GM18951 (cell line): ENCODE data around the gene SHISA2.

Experiments
- POLR2A ChIP-seq: IDR thresholded peaks from 4 replicates; pipeline ENCODE4 v1.6.1; 2011; ENCODE audit warnings: mild to moderate bottlenecking; ENCODE audit not compliant: insufficient read length, insufficient read depth; ENCODE audit errors: extremely low read depth
- in situ Hi-C: fragments of 300-500 bp; cut with MboI; formaldehyde crosslinking; loops from one replicate; pipeline ENCODE4 v1.12.0; 2022; ENCODE audit warnings: low sequenced_read_pairs, mixed read lengths, inconsistent platforms; ENCODE audit not compliant: unreplicated experiment

SHISA2 gene

DNA sequence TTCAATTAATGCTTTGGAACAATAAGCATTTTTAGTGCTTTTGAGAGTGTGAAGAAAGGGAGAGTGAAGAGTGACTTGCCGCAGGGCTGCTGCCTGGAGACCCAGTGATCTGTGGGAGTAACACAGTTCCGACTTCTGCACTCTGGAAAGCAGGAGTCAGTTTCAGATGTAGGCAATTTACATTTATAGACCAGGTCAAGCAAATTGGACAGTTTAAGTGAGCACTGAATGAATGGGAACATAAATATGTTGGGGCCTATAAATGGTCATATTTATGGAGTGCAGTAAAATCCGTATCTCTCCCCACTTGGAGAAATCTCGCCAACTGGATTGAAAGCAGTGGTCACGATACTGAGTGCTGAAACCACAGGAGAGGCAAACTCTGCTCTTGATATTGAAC lies 9.4 kb upstream of the SHISA2 start:
- in situ Hi-C loops = loop anchor here (10.0 kb wide), 2 partner anchors 226 to 486 kb away; no protein-coding TSS in a partner anchor
- TF ChIP-seq POLR2A = no peak

GRCh38 chr13:26060357-26060756 lies 8.5 kb upstream of the SHISA2 start:
- in situ Hi-C loops = loop anchor here (10.0 kb wide), 2 partner anchors 226 to 486 kb away; no protein-coding TSS in a partner anchor
- TF ChIP-seq POLR2A = no peak

DNA sequence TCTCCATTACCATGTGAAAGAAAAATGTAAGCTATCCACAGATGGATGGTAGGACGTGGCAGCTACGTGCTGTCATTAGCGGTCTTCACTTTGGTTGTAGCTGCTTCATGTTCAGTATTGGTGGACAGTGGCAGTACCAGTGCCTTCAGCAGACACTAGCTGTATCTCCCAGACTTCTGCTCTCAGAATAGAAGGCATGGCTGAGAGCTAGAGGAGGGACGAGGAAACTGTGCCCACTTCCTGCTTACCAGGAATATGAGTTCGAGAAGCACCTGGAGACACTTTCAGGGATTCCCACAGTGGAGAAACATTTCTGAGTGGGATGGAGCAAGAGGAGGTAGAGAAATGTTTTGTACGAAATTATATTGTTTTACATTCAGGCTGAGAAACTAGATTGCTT lies 6.9 kb upstream of the SHISA2 start:
- TF ChIP-seq POLR2A = no peak
- in situ Hi-C loops = no loop called here

DNA sequence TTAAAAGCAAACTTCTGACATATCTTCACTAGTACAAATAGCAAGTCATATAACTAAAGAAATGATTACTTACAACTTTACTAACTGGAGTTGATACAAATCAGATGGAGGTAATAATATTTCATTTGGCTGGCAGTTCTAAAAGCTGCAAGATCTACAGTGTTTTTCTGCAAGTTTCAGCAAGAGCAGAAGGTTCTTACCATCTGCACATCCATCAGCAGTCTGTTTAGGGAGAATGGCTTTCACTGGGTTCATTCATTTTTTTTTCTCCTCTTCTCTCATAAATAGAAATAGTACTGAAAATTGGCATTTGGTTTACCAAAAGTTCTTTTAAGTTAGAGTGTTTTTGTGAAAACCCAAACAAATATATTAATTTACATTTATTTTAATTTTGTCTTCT lies 3.1 kb upstream of the SHISA2 start:
- in situ Hi-C loops = no loop called here
- no peak for TF ChIP-seq POLR2A

- TF ChIP-seq POLR2A = no peak
- in situ Hi-C loops = no loop called here
Measured at GRCh38 chr13:26053418-26053980, 1.7 kb upstream of the SHISA2 start.

- no peak for TF ChIP-seq POLR2A
- in situ Hi-C loops = no loop called here
Measured at GRCh38 chr13:26052337-26052736, 521 bp upstream of the SHISA2 start.

DNA sequence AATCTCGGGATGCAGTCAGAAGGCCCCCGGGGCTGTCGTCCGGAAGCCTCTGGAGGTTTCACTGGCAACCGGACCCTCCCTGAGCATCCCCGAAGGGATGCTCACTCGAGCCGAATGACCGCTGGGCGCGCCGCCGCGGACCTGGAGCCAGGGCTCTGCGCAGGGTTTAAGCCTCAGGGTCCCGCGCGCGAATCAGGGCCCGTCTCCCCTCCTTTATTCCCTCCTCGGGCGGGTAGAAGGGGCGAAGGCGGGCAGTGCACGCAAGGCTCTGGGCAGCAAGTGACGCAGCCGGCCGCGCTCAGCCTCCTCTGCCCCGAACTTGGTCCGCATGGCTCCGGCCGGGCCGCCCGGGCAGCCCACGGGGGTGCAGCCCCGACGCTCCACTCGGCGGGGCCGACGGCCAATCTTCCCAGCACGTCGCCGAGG lies 572 bp downstream of the SHISA2 start:
- in situ Hi-C loops = no loop called here
- TF ChIP-seq POLR2A = no peak

DNA sequence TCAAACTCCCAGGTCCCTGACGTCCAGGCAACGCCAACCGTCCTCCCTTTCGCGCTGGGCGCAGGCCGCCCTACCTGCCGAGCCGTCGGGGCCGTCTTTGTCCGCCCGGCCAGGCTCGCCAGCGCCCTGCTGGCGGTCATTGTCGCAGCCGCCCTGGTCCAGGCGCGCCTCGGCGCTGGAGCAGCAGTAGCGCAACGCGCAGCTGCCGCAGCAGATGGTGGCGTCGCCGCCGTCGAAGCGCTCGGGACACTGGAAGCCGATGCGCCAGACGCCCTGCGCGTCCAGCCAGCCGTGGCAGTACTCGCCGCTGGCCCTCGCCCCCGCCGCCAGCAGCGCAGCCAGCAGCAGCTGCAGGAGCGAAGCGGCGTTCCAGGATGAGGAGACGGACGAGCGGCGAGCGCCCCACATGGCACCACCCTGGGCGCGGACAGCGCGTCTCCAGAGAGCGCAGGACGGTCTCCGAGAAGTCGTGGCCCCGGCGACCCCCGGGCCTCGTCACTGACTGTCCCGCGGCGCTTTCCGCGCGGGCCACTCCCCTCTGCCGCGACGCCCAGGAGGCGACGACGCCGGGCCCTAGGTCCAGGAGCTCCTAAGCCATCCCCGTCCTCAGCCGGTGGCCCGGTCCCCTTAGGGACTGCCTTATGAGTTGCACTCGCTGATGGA lies 1.1 kb downstream of the SHISA2 start:
- no peak for TF ChIP-seq POLR2A
- in situ Hi-C loops = no loop called here

GRCh38 chr13:26048741-26049140 lies 3.1 kb downstream of the SHISA2 start:
- in situ Hi-C loops = no loop called here
- TF ChIP-seq POLR2A = no peak

GRCh38 chr13:26047040-26047439 lies 4.8 kb downstream of the SHISA2 start:
- in situ Hi-C loops = no loop called here
- no peak for TF ChIP-seq POLR2A

DNA sequence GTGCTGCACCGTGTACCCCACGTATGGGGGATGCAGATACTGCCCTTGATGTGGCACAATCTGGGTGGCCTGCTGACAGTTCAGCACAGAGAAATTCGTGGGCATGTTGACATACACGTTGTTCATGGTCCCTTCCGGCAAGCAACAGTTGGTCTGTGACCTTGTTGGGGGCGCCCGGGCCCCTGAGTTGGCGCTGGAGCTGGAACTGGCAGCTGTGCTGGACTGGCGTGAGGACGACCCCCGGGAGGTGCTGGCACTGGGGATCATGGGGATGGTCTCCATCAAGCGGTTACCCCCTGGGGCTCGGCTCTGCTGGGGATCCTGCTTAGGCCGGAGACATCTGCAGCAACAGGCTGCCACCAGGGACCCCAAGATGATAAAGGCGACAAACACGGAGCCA lies 5.2 kb downstream of the SHISA2 start:
- TF ChIP-seq POLR2A = no peak
- in situ Hi-C loops = no loop called here

- TF ChIP-seq POLR2A = no peak
Measured at GRCh38 chr13:26045142-26045541, 6.7 kb downstream of the SHISA2 start.

GRCh38 chr13:26042785-26043184 lies 9.0 kb downstream of the SHISA2 start:
- in situ Hi-C loops = no loop called here
- TF ChIP-seq POLR2A = no peak

More at GRCh38 chr13:26045142-26045541, 6.7 kb downstream of the SHISA2 start:
- in situ Hi-C loops = no loop called here

DNA sequence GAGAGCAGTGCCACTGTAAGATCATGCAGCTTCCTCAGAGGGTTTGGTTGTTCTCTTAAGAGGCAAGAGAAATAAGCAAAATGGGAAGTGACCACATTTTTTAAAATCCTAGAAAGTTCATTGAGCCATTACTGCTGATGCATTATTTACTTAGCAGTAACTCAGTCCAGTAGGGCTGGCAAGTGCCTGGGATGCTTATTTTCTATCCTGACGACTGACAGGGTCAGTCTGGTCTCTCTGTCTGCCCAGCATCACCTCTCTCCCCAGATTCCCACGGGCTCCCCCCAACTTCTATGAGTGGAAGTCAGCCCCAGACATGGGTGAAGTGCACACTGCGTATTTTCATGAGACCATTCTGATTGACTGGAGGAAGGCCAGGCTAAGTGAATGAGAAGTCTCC lies 10.4 kb downstream of the SHISA2 start:
- no peak for TF ChIP-seq POLR2A
- in situ Hi-C loops = no loop called here
